IgD-negative memory B cell (primary cell): Measurements from ENCODE around the gene BBS7. TPM values are rescaled to one million over a fixed set of nuclear protein-coding genes. Genes with fewer than 3 reads are reported as not detected.

Experiments
- H3K27ac Mint-ChIP-seq, 3 donors: one replicate each; pipeline ENCODE4 v1.8.0; 2020 to 2022; ENCODE audit warnings: mild to moderate bottlenecking in 3 of 3, mixed read lengths in 3 of 3, moderate library complexity in 1 of 3
- H3K27me3 Mint-ChIP-seq: one replicate; pipeline ENCODE4 v1.8.0; 2021; ENCODE audit warnings: mixed read lengths
- H3K36me3 Mint-ChIP-seq: one replicate; pipeline ENCODE4 v1.8.0; 2020; ENCODE audit warnings: mild to moderate bottlenecking, mixed read lengths
- H3K4me1 Mint-ChIP-seq, 3 donors: one replicate each; pipeline ENCODE4 v1.8.0; 2020 to 2022; ENCODE audit warnings: mixed read lengths in 3 of 3, mild to moderate bottlenecking in 1 of 3
- H3K4me3 Mint-ChIP-seq, 4 donors: one replicate each; pipeline ENCODE4 v1.8.0; 2020 to 2022; ENCODE audit warnings: mild to moderate bottlenecking in 4 of 4, mixed read lengths in 4 of 4, moderate library complexity in 3 of 4
- H3K9me3 Mint-ChIP-seq, 3 donors: one replicate each; pipeline ENCODE4 v1.8.0; 2020 to 2021; ENCODE audit warnings: mixed read lengths in 3 of 3, mild to moderate bottlenecking in 1 of 3
- polyA plus RNA-seq: library from polyadenylated mRNA; unstranded; fragments of 300-500 nt; fragmentation: Illumina TruSeq; gene quantifications from one replicate; pipeline ENCODE4 v1.2.3, GENCODE V29; 2021

BBS7 gene
- polyA plus RNA-seq, 1 donor from 2014 or later, result 4.3 TPM

DNA sequence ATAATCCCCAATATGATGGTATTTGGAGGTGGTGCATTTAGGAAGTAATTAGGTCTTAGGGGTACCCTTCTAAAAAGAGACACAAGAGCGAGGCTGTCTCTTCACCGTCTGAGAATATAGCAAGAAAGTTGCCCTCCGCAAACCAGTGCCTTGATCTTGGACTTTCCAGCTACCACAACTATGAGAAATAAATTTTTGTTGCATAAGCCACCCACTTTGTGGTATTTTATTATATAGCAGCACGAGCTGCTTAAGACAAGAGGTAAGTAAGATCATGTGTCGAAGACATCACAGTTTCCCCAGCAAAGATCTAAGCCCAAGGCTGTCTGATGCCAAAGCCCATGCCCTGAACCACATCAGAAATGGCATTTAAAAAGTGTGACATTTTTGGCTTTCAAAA is 78.8 kb downstream of the BBS7 start:
- no peak overlapping the region for H3K27ac Mint-ChIP-seq
- peaks cover 0 to 5% (median 4%) of the 10 kb centered on the region in 3 donors for H3K4me1 Mint-ChIP-seq
- H3K9me3 Mint-ChIP-seq, result no peaks in the 10 kb centered on the region
- H3K4me3 Mint-ChIP-seq, result no peak overlapping the region
- peaks cover 13% of the 10 kb centered on the region for H3K27me3 Mint-ChIP-seq
- H3K36me3 Mint-ChIP-seq, result peaks cover 3% of the 10 kb centered on the region

DNA sequence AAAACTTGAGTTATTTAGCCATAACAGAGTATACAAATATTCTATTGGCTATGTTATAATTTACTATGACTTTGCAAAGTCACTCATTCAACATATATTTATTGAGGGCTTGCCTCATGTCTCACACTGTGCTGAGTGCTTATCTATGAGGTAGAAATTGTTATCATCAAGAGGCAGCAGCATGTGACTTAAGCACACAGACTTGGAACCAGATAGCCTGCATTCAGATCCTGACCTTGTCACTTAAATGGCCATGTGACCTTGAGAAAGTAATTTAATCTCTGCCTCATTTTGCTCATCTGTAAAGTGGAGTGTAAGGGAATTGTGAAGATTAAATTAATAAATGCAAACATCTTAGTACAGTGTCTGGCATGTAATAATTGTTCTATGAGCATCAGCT is 79.3 kb downstream of the BBS7 start:
- H3K4me3 Mint-ChIP-seq, result no peak overlapping the region
- no peaks in the 10 kb centered on the region for H3K9me3 Mint-ChIP-seq
- H3K27me3 Mint-ChIP-seq, result peaks cover 18% of the 10 kb centered on the region
- H3K4me1 Mint-ChIP-seq, result peaks cover 0 to 4% (median 3%) of the 10 kb centered on the region in 3 donors
- H3K27ac Mint-ChIP-seq, result no peak overlapping the region
- H3K36me3 Mint-ChIP-seq, result peaks cover 3% of the 10 kb centered on the region

DNA sequence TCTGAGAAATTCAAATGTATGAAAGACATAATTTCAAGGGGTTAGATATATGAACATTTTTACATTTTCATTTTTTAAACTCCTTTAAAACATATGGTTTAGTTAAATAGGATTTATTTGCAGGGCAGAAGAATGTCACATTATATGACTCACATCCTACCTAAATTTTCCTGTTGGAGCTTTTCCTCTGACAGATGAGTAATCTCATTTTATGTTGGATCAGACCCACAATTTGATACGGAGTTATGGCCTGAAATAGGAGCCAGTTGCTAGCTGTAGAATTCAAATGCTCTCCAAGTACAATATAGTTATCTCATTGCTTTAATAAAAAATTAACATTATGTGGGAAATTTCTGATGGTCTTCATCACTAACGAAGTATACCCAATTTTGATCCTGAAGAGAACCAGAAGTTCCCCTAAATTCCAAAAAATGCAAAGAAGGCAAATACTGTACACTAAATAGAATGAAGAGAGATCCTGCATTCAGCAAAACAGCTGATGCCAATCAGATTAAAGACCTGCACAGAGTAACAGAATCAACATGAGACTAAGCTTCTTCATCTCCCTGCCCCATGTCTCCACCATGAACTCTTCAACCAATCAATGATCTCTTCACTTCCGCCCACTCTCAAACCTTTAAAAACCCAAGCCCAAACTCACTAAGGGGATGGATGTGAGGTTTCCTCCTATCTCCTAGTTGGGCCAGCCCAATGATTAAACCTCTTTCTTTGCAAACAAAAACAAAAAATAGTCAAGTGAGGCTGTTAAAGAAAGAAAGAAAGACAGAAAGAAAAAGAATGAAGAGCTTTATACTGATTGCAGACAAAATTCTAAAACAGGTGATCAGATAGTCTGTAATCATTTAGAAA is 80.1 kb downstream of the BBS7 start:
- Mint-ChIP-seq H3K9me3 (no peaks in the 10 kb centered on the region), H3K27ac (no peak overlapping the region), H3K27me3 (peaks cover 22% of the 10 kb centered on the region), H3K4me1 (peaks cover 0 to 3% (median 0%) of the 10 kb centered on the region in 3 donors), H3K4me3 (no peak overlapping the region), H3K36me3 (peaks cover 3% of the 10 kb centered on the region)

DNA sequence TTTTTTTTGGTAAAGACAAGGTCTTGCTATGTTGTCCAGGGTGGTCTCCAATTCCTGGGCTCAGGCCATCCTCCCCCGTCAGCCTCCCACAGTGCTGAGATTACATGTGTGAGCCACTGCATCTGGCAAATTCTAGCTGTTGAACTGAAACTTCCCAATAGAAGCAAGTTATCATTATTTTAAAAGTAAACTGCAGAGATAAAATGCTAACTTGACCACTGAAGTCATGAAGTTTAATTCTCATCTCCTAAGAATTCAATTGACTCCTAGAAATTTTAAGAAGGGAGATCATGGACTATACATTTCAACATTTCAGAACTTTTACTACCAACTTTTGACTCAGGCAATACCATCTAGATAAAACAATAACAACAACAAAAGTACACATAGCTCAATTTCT is 80.8 kb downstream of the BBS7 start:
- H3K4me1 Mint-ChIP-seq, result peaks cover 0 to 3% (median 0%) of the 10 kb centered on the region in 3 donors
- H3K27me3 Mint-ChIP-seq, result peaks cover 21% of the 10 kb centered on the region
- peaks cover 3% of the 10 kb centered on the region for H3K36me3 Mint-ChIP-seq
- no peak overlapping the region for H3K4me3 Mint-ChIP-seq
- no peak overlapping the region for H3K27ac Mint-ChIP-seq
- H3K9me3 Mint-ChIP-seq, result peaks cover 0 to 2% (median 0%) of the 10 kb centered on the region in 3 donors

DNA sequence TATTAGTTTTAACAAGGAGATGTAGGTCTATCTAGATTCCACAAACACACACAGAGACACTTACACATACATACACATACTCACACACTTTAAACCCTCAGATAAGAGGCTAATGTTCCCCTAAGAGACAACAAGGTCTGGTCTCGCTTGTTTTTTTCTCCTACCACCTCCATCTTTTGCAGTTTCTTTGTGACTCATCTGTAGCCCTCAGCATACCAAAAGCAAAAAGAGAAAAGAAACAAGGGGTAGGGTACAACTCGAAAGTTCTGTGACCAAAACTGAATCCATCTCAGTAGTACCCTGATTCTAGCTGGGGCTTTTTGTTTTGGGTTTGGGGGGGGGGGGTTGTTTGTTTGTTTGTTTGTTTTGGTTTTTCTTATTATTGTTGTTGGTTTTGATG is 81.4 kb downstream of the BBS7 start:
- Mint-ChIP-seq H3K4me1 (peaks cover 0 to 3% (median 0%) of the 10 kb centered on the region in 3 donors), H3K9me3 (peaks cover 0 to 2% (median 2%) of the 10 kb centered on the region in 3 donors), H3K27ac (no peak overlapping the region), H3K27me3 (peaks cover 24% of the 10 kb centered on the region), H3K4me3 (no peak overlapping the region), H3K36me3 (peaks cover 3% of the 10 kb centered on the region)

DNA sequence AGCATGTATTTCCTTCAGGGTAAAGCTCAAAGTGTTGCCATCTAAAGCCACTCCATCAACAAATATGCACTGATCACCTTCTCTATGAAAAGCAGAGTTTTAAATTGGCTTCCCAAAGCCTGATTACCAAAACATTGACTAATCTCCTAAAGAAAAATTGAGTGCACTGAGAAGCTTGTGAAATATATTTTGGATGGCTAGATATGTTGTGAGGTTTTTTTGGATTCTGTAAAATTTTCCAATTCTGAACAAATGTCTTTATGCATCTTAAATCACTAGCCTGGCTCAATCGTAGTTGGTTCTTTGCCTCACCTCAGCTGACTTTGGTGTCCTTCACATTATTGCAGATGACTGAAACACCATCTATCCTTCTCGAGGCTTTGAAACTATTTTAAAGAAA is 84.1 kb downstream of the BBS7 start:
- H3K36me3 Mint-ChIP-seq, result peaks cover 3% of the 10 kb centered on the region
- H3K9me3 Mint-ChIP-seq, result peaks cover 0 to 9% (median 2%) of the 10 kb centered on the region in 3 donors

DNA sequence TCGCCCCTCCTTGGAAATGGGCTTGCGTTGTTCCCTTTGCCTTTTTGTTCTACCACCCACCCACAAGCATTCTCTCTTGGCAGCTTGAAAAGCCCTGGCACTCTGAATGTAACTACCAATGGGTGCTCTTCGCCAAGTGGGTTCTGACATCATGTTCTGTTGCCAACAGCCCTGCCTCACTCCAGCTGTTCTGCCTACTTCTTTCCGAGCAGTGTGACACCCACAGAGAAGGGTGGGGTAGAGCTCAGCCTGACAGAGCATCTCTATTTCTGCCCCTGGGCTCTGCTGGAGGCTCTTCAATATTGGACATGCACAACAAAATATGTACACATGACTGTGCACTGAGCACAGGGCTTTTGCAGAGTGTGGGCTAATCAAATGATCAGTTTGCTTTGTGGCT is 84.8 kb downstream of the BBS7 start:
- H3K27me3 Mint-ChIP-seq, result peaks cover 24% of the 10 kb centered on the region
- H3K36me3 Mint-ChIP-seq, result peaks cover 3% of the 10 kb centered on the region
- H3K4me3 Mint-ChIP-seq, result no peak overlapping the region
- no peak overlapping the region for H3K27ac Mint-ChIP-seq
- H3K4me1 Mint-ChIP-seq, result peaks cover 0 to 4% (median 0%) of the 10 kb centered on the region in 3 donors
- H3K9me3 Mint-ChIP-seq, result peaks cover 0 to 9% (median 2%) of the 10 kb centered on the region in 3 donors

More for the DNA sequence above, 84.1 kb downstream of the BBS7 start:
- Mint-ChIP-seq H3K27ac (no peak overlapping the region), H3K4me1 (peaks cover 0 to 4% (median 0%) of the 10 kb centered on the region in 3 donors), H3K4me3 (no peak overlapping the region), H3K27me3 (peaks cover 24% of the 10 kb centered on the region)

DNA sequence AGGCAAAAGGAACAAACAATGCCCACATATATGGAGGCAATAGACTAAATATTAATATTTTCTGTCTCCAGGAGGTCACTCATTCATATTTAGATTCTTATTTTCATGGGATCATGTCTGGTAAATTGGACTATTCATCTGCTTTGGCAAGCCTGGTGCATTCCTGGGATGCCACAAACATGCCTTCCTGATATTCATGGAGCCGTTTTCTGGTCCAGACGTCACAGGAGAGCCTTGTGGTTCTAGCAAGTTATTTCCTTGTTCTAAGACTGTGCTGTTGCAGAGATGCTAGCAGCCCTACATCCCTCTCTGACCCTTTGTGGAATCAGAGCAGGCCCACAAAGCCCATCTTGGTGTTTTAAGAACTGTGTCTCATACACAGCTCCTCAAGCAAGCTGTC is 85.3 kb downstream of the BBS7 start:
- Mint-ChIP-seq H3K27me3 (peaks cover 24% of the 10 kb centered on the region), H3K4me1 (peaks cover 0 to 4% (median 0%) of the 10 kb centered on the region in 3 donors), H3K27ac (no peak overlapping the region), H3K9me3 (peaks cover 0 to 9% (median 2%) of the 10 kb centered on the region in 3 donors), H3K4me3 (no peak overlapping the region), H3K36me3 (peaks cover 3% of the 10 kb centered on the region)

DNA sequence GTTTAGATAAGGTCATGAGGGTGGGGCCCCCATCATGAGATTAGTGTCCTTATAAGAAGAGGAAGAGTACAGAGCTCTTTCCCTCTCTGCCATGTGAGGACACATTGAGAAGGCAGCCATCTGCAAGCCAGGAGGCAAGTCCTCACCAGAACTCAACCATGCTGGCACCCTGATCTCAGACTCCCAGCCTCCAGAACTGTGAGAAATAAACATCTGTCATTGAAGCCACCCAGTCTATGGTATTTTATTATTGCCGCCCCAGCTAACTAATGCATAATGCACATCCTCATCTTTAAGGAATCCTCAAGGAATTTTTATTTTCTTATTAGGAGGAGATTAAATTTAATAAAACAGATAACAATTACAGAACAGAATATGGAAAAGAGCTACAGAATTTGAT is 85.9 kb downstream of the BBS7 start:
- Mint-ChIP-seq H3K4me1 (peaks cover 0 to 4% (median 0%) of the 10 kb centered on the region in 3 donors), H3K27ac (no peak overlapping the region), H3K4me3 (no peak overlapping the region), H3K36me3 (peaks cover 3% of the 10 kb centered on the region), H3K27me3 (peaks cover 24% of the 10 kb centered on the region), H3K9me3 (peaks cover 0 to 9% (median 2%) of the 10 kb centered on the region in 3 donors)

DNA sequence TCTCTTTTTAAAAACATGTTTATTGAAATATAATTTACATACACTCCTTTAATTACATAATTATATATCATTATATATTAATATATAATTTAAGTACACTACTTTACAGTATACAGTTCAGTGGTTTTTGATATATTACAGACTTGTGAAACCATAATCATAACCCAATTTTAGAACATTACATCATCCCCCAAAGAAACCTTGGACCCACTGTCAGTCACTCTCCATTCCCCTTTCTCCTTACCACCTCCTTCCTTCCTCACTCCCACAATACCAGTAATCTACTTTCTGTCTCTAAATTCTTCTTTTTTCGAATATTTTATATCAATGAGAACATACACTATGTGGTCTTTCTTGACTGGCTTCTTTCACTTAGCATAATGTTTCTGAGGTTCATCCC is 87.1 kb downstream of the BBS7 start:
- Mint-ChIP-seq H3K4me1 (peaks cover 0 to 4% (median 0%) of the 10 kb centered on the region in 3 donors), H3K9me3 (peaks cover 0 to 9% (median 2%) of the 10 kb centered on the region in 3 donors), H3K4me3 (no peak overlapping the region), H3K27me3 (peaks cover 24% of the 10 kb centered on the region), H3K27ac (no peak overlapping the region), H3K36me3 (peaks cover 3% of the 10 kb centered on the region)

DNA sequence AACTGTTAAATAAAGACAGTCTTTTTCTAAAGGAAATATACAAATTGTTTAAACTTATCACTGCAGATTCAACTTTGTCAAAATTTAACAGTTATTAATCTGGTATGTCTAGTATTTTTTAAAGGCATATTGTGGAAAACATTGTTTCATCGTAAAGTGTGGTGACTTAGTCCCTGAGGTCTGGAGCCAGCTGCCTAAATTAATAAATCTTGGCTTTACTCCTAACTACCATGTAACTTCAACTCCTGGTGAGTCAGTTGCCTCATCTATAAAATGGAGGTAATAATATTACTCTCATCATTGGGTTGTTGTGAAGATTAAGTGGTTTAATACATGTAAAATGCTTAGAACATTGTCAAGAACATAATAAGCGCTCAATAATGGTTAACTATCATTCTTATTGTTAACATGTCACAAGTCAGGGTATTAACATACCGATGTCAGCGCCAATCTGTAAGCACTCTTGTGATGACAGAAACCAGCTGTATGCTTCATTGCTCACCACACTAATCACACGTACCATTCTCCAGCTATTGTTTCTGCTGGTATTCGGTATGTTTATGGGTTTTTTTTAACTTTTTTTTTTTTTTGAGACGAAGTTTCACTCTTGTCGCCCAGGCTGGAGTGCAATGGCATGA is 91.2 kb downstream of the BBS7 start:
- H3K4me3 Mint-ChIP-seq, result no peak overlapping the region
- H3K27me3 Mint-ChIP-seq, result peaks cover 5% of the 10 kb centered on the region
- peaks cover 0 to 1% (median 0%) of the 10 kb centered on the region in 3 donors for H3K4me1 Mint-ChIP-seq
- peaks cover 0 to 9% (median 0%) of the 10 kb centered on the region in 3 donors for H3K9me3 Mint-ChIP-seq
- no peaks in the 10 kb centered on the region for H3K36me3 Mint-ChIP-seq
- no peak overlapping the region for H3K27ac Mint-ChIP-seq

DNA sequence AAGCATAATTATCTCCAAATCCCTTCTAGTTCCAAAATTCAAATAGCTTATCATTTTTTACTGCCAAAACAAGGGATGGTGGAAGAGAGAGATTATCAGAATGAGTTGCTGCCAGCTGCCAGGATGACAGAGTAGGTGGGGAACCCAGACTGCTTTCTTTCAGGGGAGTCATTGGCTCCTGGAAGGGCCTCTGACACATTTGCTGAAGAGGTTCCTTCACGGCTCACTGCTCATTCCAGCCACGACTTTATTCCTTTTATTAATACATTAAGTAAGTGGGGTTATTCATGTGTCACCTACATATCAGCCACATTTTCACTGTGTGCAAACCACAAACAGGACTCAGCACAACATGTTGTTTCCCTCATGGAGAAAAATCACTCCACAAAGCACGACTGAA is 92.6 kb downstream of the BBS7 start:
- no peak overlapping the region for H3K27ac Mint-ChIP-seq
- H3K36me3 Mint-ChIP-seq, result no peaks in the 10 kb centered on the region
- H3K9me3 Mint-ChIP-seq, result no peaks in the 10 kb centered on the region
- H3K27me3 Mint-ChIP-seq, result peaks cover 4% of the 10 kb centered on the region
- no peak overlapping the region for H3K4me3 Mint-ChIP-seq
- H3K4me1 Mint-ChIP-seq, result no peaks in the 10 kb centered on the region

DNA sequence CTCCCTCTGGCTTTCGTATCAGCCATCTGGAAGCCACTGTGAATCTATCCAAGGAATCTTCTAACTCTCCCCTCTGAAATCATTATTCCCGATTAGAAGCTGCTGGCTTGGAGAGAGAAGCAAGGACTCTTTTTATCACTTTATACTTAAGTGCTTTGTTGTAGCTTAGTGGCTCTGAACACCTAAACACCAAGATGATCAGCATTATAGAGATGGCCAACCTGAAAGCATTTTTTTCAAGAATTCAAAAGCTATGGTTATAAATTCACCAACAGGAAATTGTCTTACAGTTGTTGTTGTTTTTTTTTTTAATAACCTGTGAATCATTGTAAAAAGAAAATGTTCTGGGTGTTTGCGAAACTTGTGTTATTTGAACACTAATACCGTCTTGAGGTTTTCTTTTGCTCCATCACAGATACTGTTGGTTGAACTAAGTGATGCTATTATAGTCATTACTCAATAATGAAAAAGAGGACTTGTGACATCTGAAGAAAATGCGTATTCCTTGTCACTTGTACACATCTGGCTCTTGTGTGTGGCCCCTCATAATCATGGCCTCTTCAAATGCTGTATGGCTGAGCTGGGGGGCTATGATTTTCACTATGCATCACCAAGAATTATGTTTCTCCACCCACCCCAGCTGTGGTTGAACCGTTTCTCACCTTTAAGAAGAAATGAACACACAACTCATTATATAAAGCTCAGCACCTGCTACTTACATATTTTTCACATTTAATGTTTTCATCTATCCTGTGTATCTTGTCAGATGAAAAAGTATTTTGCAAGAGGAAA is 93.5 kb downstream of the BBS7 start:
- Mint-ChIP-seq H3K4me1 (no peaks in the 10 kb centered on the region), H3K36me3 (no peaks in the 10 kb centered on the region), H3K27me3 (peaks cover 4% of the 10 kb centered on the region), H3K4me3 (no peak overlapping the region), H3K9me3 (no peaks in the 10 kb centered on the region), H3K27ac (no peak overlapping the region)
